NCI-H345 (cell line): ENCODE measurements around the gene SETMAR.
"Not testable (repeated sequence)": the region's sequence is repeated elsewhere in the genome, so short reads cannot be mapped to it uniquely, and the experiment has no call there.

Experiments
- DNase-seq: peaks from one replicate; lab custom pipeline; 2025; lab: John Stamatoyannopoulos, UW

Gene SETMAR

GRCh38 chr3:4313606-4314293 lies 10.6 kb downstream of the SETMAR start:
- DNase-seq = no peak

- no peak for DNase-seq
Observed at GRCh38 chr3:4314688-4315087, 11.5 kb downstream of the SETMAR start.

- no peak for DNase-seq
Observed at GRCh38 chr3:4320096-4320911, 17.1 kb downstream of the SETMAR start.

GRCh38 chr3:4321732-4322131 lies 18.6 kb downstream of the SETMAR start:
- no peak for DNase-seq

- peak; percentile 1 for DNase-seq
Observed at GRCh38 chr3:4322635-4323034, 19.5 kb downstream of the SETMAR start.

GRCh38 chr3:4323246-4324027 lies 20.3 kb downstream of the SETMAR start:
- no peak for DNase-seq

- DNase-seq = no peak
Observed at GRCh38 chr3:4326868-4327267, 23.7 kb downstream of the SETMAR start.

GRCh38 chr3:4329806-4330205 lies 26.6 kb downstream of the SETMAR start:
- not testable (repeated sequence) for DNase-seq

- no peak for DNase-seq
Observed at GRCh38 chr3:4332111-4332510, 28.9 kb downstream of the SETMAR start.

- DNase-seq = no peak
Observed at GRCh38 chr3:4332574-4332973, 29.4 kb downstream of the SETMAR start.

- no peak for DNase-seq
Observed at GRCh38 chr3:4332991-4333390, 29.8 kb downstream of the SETMAR start.

GRCh38 chr3:4334548-4334947 lies 31.4 kb downstream of the SETMAR start:
- no peak for DNase-seq

- DNase-seq = no peak
Observed at GRCh38 chr3:4335840-4336562, 32.8 kb downstream of the SETMAR start.

- DNase-seq = no peak
Observed at GRCh38 chr3:4336850-4337546, 33.8 kb downstream of the SETMAR start.

- no peak for DNase-seq
Observed at GRCh38 chr3:4338751-4339150, 35.6 kb downstream of the SETMAR start.

- no peak for DNase-seq
Observed at GRCh38 chr3:4340077-4340410, 36.9 kb downstream of the SETMAR start.

GRCh38 chr3:4340411-4341335 lies 37.5 kb downstream of the SETMAR start:
- no peak for DNase-seq

GRCh38 chr3:4341336-4341675 lies 38.1 kb downstream of the SETMAR start:
- DNase-seq = no peak

GRCh38 chr3:4343258-4343657 lies 40.1 kb downstream of the SETMAR start:
- DNase-seq = no peak

GRCh38 chr3:4350789-4351163 lies 47.6 kb downstream of the SETMAR start:
- DNase-seq = peak; percentile 32
